Nephron (organoid): Measurements from ENCODE around the gene ZFHX2.
A peak's percentile ranks its signal among the peaks of the same experiment; 100 is the strongest.

ENCODE experiments used
- H3K27ac Mint-ChIP-seq, 3 experiments: 2 replicates each; pipeline ENCODE4 v1.8.0; 2020; ENCODE audit warnings: mixed read lengths in 3 of 3, mild to moderate bottlenecking in 2 of 3, moderate library complexity in 1 of 3
- H3K27me3 Mint-ChIP-seq: 2 replicates; pipeline ENCODE4 v1.8.0; 2021; ENCODE audit warnings: low read depth, mild to moderate bottlenecking, moderate library complexity, mixed read lengths
- H3K36me3 Mint-ChIP-seq: 2 replicates; pipeline ENCODE4 v1.8.0; 2020; ENCODE audit warnings: low read depth, mixed read lengths
- H3K4me1 Mint-ChIP-seq: 2 replicates; pipeline ENCODE4 v1.8.0; 2020; ENCODE audit warnings: mixed read lengths
- H3K4me3 Mint-ChIP-seq, 3 experiments: 2 replicates each; pipeline ENCODE4 v1.8.0; 2020; ENCODE audit warnings: mild to moderate bottlenecking in 3 of 3, mixed read lengths in 3 of 3, moderate library complexity in 2 of 3
- H3K9me3 Mint-ChIP-seq: 2 replicates; pipeline ENCODE4 v1.8.0; 2020; ENCODE audit warnings: mixed read lengths
- TF ChIP-seq, protein P1 (sequence below), 3 experiments: fragments of 200-600 bp; sonication (generic); IDR thresholded peaks; one replicate each; pipeline ENCODE4 v1.5.0; 2021; ENCODE audit warnings: antibody characterized with exemption in 3 of 3; ENCODE audit not compliant: unreplicated experiment in 3 of 3

Gene ZFHX2

DNA sequence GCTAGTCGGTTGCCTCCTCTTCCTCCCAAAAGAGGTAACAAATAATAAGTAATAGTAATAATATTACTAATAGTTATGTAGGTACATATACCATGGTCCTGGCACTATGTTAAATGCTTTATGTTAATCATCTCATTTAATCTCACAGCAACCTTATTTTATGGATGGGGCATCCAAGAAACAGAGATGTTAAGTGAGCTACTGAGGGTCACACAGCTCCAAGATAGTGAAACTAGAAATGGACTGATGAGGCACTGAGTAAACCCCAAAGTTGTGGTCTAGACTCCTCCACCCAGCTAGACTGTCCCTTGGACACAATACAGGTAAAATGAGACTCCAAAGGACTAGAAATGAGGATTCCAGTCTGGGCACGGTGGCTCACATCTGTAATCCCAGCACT lies 15.1 kb downstream of the ZFHX2 start:
- no peaks in the 10 kb centered on the region for H3K27me3 Mint-ChIP-seq
- no peaks in the 10 kb centered on the region for H3K9me3 Mint-ChIP-seq
- peaks cover 3% of the 10 kb centered on the region for H3K36me3 Mint-ChIP-seq
- H3K27ac Mint-ChIP-seq = no peak overlapping the region
- H3K4me3 Mint-ChIP-seq = no peak overlapping the region
- H3K4me1 Mint-ChIP-seq = peaks cover 28% of the 10 kb centered on the region
- TF ChIP-seq, protein P1, sequence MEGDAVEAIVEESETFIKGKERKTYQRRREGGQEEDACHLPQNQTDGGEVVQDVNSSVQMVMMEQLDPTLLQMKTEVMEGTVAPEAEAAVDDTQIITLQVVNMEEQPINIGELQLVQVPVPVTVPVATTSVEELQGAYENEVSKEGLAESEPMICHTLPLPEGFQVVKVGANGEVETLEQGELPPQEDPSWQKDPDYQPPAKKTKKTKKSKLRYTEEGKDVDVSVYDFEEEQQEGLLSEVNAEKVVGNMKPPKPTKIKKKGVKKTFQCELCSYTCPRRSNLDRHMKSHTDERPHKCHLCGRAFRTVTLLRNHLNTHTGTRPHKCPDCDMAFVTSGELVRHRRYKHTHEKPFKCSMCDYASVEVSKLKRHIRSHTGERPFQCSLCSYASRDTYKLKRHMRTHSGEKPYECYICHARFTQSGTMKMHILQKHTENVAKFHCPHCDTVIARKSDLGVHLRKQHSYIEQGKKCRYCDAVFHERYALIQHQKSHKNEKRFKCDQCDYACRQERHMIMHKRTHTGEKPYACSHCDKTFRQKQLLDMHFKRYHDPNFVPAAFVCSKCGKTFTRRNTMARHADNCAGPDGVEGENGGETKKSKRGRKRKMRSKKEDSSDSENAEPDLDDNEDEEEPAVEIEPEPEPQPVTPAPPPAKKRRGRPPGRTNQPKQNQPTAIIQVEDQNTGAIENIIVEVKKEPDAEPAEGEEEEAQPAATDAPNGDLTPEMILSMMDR (IDR thresholded peaks at IDR 0.05; ENCODE audit: unreplicated experiment in 3 of 3) = no peak

DNA sequence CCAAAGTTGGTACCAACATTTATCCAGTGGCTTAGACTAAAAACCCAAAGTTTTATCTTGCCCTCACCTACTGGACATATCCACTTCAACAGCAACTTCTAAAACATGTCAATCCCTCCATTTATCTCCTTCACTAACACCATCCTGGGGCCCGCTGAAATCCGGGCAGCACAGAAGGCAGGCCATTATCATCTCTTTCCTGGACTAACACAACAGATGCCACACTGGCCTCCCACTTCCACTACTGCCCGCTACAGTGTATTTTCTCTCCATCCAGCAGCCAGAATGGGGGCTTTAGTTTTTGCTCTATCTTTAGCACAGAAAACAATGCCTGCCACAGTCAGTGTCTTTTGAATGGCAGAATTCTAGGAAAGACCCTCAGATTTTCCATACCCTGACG lies 15.6 kb downstream of the ZFHX2 start:
- Mint-ChIP-seq H3K4me3 (no peak overlapping the region), H3K36me3 (peaks cover 3% of the 10 kb centered on the region), H3K27me3 (no peaks in the 10 kb centered on the region), H3K9me3 (no peaks in the 10 kb centered on the region), H3K27ac (no peak overlapping the region), H3K4me1 (peaks cover 32% of the 10 kb centered on the region)
- TF ChIP-seq, protein P1 (IDR thresholded peaks at IDR 0.05; ENCODE audit: unreplicated experiment in 3 of 3) = no peak

DNA sequence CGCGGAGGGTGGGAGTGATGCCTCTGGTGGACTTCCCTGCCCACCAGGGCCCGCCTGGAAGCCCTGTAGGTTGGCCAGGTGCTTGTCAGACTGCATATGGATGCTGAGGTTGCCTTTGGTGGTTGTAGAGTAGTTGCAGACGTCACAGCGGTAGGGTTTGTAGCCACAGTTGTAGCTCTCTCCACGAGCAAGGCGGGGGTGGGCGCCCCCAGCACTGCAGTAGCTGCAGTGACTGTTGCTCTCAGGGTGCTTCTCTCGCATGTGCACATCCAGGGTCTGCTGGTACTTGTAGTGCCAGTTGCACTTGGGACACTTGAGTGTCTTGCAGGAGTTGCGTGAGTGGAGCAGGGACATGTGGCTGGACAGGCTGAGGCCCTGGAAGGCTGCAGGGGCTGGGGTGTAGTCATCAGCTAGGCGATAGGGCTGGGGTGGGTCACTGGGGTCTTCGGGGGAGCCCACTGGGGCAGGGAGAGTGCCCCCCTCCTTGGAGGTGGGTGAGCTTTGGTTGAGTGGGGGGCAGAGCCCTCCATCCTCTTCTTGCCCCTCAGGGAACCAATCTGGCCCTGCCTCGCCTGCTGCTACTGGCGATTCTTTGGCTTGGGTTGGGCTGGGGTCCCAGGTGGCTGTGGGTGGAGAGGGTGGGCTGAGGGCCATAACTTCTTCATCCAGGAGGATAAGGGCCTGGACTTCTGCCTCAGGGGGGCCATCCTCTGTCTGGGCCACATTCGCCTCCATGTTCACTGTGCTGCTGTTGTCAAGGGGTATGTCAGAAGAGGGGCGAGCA lies 17.7 kb downstream of the ZFHX2 start:
- Mint-ChIP-seq H3K36me3 (peaks cover 3% of the 10 kb centered on the region), H3K4me3 (no peak overlapping the region), H3K27ac (no peak overlapping the region), H3K27me3 (no peaks in the 10 kb centered on the region), H3K4me1 (peaks cover 37% of the 10 kb centered on the region), H3K9me3 (no peaks in the 10 kb centered on the region)
- TF ChIP-seq, protein P1 (IDR thresholded peaks at IDR 0.05; ENCODE audit: unreplicated experiment in 3 of 3) = no peak

DNA sequence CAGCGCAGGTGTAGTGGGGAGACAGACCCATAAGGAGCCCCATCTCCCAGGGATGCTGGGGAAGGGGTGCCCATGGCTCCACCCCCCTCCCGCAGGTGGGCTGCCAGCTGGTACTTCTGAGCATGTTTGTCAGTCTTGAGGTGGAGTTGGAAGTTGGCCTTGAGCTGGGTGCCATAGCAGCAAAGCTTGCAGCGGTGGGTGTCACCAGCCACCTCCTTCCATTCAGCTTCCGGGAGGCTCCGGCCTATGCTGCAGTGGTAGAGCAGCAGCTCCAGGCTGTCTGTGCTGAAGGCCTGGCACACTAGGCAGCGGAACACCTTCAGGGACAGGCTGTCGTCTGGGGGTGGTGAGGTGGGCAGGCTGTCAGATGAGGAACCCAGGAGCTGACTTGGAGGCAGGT lies 18.9 kb downstream of the ZFHX2 start:
- Mint-ChIP-seq H3K4me1 (peaks cover 29% of the 10 kb centered on the region), H3K4me3 (no peak overlapping the region), H3K36me3 (peaks cover 10% of the 10 kb centered on the region), H3K27ac (no peak overlapping the region), H3K27me3 (no peaks in the 10 kb centered on the region), H3K9me3 (no peaks in the 10 kb centered on the region)
- TF ChIP-seq, protein P1 (IDR thresholded peaks at IDR 0.05; ENCODE audit: unreplicated experiment in 3 of 3) = no peak

DNA sequence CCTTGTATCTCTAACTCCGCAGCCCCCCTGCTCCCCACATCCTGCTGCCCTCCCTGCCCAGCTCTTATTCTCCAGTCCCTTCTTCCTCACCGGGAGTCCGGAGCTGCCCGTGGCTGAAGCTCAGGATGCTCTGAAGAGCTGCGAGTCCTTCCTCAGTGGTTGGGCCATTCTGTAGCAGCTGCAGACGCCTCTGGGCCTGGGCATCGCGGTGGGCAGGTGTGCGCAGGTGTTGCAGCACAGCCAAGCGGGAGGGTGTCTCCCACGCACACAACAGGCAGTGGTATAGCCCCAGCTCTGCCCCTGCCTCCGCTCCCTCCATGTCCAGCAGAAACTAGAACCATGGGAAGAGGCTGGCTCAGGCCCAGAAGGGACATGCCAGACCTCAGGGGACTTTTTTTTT lies 20.2 kb downstream of the ZFHX2 start:
- H3K36me3 Mint-ChIP-seq = peaks cover 12% of the 10 kb centered on the region
- H3K9me3 Mint-ChIP-seq = no peaks in the 10 kb centered on the region
- peaks cover 28% of the 10 kb centered on the region for H3K4me1 Mint-ChIP-seq
- H3K4me3 Mint-ChIP-seq = no peak overlapping the region
- H3K27me3 Mint-ChIP-seq = no peaks in the 10 kb centered on the region
- TF ChIP-seq, protein P1 (IDR thresholded peaks at IDR 0.05; ENCODE audit: unreplicated experiment in 3 of 3) = no peak
- H3K27ac Mint-ChIP-seq = peak overlapping the region; percentile 84 to 98 (median 94)
